GM23338 (cell line): Measurements from ENCODE around the gene ARHGAP42. TPM values are rescaled to one million over a fixed set of nuclear protein-coding genes. Genes with fewer than 3 reads are reported as not detected.

Source experiments
- ATAC-seq: fragments of 200-7000 bp; cut with Tn5 transposase; 3 replicates; pipeline ENCODE4 v1.9.1; 2020
- DNase-seq: peaks from one replicate; pipeline ENCODE4 v3.0.0-alpha.2; 2015; ENCODE audit warnings: low spot score
- H2AFZ ChIP-seq: fragments of 200-600 bp; sonication (generic); 2 replicates; pipeline ENCODE4 v1.8.0; 2016; ENCODE audit warnings: antibody characterized with exemption, mild to moderate bottlenecking, moderate library complexity
- H3F3A ChIP-seq: fragments of 200-600 bp; sonication (generic); replicated peaks from 2 replicates; pipeline ENCODE4 v1.8.0; 2017; ENCODE audit warnings: antibody characterized with exemption, mixed run types, low read depth
- H3K27ac ChIP-seq: fragments of 200-600 bp; sonication (generic); 2 replicates; pipeline ENCODE4 v1.6.1; 2016; ENCODE audit warnings: low read depth
- H3K27me3 ChIP-seq: fragments of 200-600 bp; sonication (generic); 2 replicates; pipeline ENCODE4 v1.8.0; 2016; ENCODE audit warnings: mild to moderate bottlenecking, mixed run types, moderate library complexity; ENCODE audit not compliant: insufficient read depth
- H3K36me3 ChIP-seq: fragments of 200-600 bp; sonication (generic); 2 replicates; pipeline ENCODE4 v1.8.0; 2016; ENCODE audit warnings: mild to moderate bottlenecking; ENCODE audit not compliant: insufficient read depth
- H3K4me1 ChIP-seq: fragments of 200-600 bp; sonication (generic); 2 replicates; pipeline ENCODE4 v1.8.0; 2016; ENCODE audit warnings: mild to moderate bottlenecking, moderate library complexity; ENCODE audit not compliant: insufficient read depth
- H3K4me2 ChIP-seq: fragments of 200-600 bp; sonication (generic); 2 replicates; pipeline ENCODE4 v1.7.1; 2017; ENCODE audit warnings: mixed run types
- H3K4me3 ChIP-seq: fragments of 200-600 bp; sonication (generic); 2 replicates; pipeline ENCODE4 v1.6.1; 2016; ENCODE audit warnings: mixed run types
- H3K79me2 ChIP-seq: fragments of 200-600 bp; sonication (generic); replicated peaks from 2 replicates; pipeline ENCODE4 v1.8.0; 2017; ENCODE audit warnings: mild to moderate bottlenecking; ENCODE audit not compliant: insufficient read depth
- H3K9me2 ChIP-seq: fragments of 200-600 bp; sonication (generic); 2 replicates; pipeline ENCODE4 v1.8.0; 2017; ENCODE audit not compliant: insufficient read depth
- H4K20me1 ChIP-seq: fragments of 200-600 bp; sonication (generic); replicated peaks from 2 replicates; pipeline ENCODE4 v1.8.0; 2017; ENCODE audit warnings: mild to moderate bottlenecking; ENCODE audit not compliant: insufficient read depth
- H3K27ac Mint-ChIP-seq: 2 replicates; pipeline ENCODE4 v1.8.0; 2020; ENCODE audit warnings: inconsistent platforms, mild to moderate bottlenecking, moderate library complexity, mixed read lengths
- H3K27me3 Mint-ChIP-seq: 3 replicates; pipeline ENCODE4 v1.8.0; 2022; ENCODE audit warnings: low read depth, mild to moderate bottlenecking, moderate library complexity, mixed read lengths, inconsistent platforms; ENCODE audit not compliant: insufficient read depth, poor library complexity
- H3K36me3 Mint-ChIP-seq: 3 replicates; pipeline ENCODE4 v1.8.0; 2021; ENCODE audit warnings: low read depth, mild to moderate bottlenecking, inconsistent platforms, moderate library complexity, mixed read lengths
- H3K4me1 Mint-ChIP-seq: 3 replicates; pipeline ENCODE4 v1.8.0; 2020; ENCODE audit warnings: mild to moderate bottlenecking, inconsistent platforms, mixed read lengths
- H3K4me3 Mint-ChIP-seq: 3 replicates; pipeline ENCODE4 v1.8.0; 2021; ENCODE audit warnings: moderate library complexity, mild to moderate bottlenecking, inconsistent platforms, mixed read lengths
- H3K9me3 Mint-ChIP-seq: 3 replicates; pipeline ENCODE4 v1.8.0; 2020; ENCODE audit warnings: moderate library complexity, mild to moderate bottlenecking, inconsistent platforms, mixed read lengths
- CREB1 ChIP-seq: fragments of 250-450 bp; sonication (Bioruptor Pico); IDR thresholded peaks from 2 replicates; pipeline ENCODE4 v1.5.0; 2020; ENCODE audit warnings: low read depth, mild to moderate bottlenecking, moderate library complexity
- CTCF ChIP-seq, 2 experiments: fragments of 200-600 bp in 1 of 2; sonication (generic) in 1 of 2; conservative IDR thresholded peaks; 2 replicates each; pipeline versions ENCODE4 v1.5.1 to v1.6.1; 2016 to 2017; ENCODE audit warnings: antibody characterized with exemption in 2 of 2, low read depth in 2 of 2, mild to moderate bottlenecking in 2 of 2, moderate library complexity in 1 of 2
- ETS1 ChIP-seq: IDR thresholded peaks from 2 replicates; pipeline ENCODE4 v1.6.1; 2016; ENCODE audit warnings: antibody characterized with exemption
- EZH2 ChIP-seq: fragments of 200-600 bp; sonication (generic); IDR thresholded peaks from one replicate; pipeline ENCODE4 v1.8.0; 2017; ENCODE audit warnings: antibody characterized with exemption, mild to moderate bottlenecking, low read depth; ENCODE audit not compliant: unreplicated experiment
- EZH2phosphoT487 ChIP-seq: fragments of 200-600 bp; sonication (generic); IDR thresholded peaks from one replicate; pipeline ENCODE4 v1.8.1; 2018; ENCODE audit warnings: antibody characterized with exemption; ENCODE audit not compliant: unreplicated experiment
- JUNB ChIP-seq: IDR thresholded peaks from one replicate; pipeline ENCODE4 v1.6.1; 2016; ENCODE audit warnings: antibody characterized with exemption; ENCODE audit not compliant: unreplicated experiment
- NANOG ChIP-seq: IDR thresholded peaks from 2 replicates; pipeline ENCODE4 v1.6.1; 2016; ENCODE audit warnings: antibody characterized with exemption, borderline replicate concordance
- POLR2AphosphoS5 ChIP-seq: IDR thresholded peaks from 2 replicates; pipeline ENCODE4 v1.6.1; 2016; ENCODE audit warnings: antibody characterized with exemption, low read depth
- REST ChIP-seq: IDR thresholded peaks from one replicate; pipeline ENCODE4 v1.6.1; 2018; ENCODE audit warnings: antibody characterized with exemption; ENCODE audit not compliant: unreplicated experiment
- STAT1 ChIP-seq: IDR thresholded peaks from one replicate; pipeline ENCODE4 v1.6.1; 2016; ENCODE audit warnings: antibody characterized with exemption; ENCODE audit not compliant: unreplicated experiment
- ZNF114 ChIP-seq: fragments of 250-450 bp; sonication (Bioruptor Pico); IDR thresholded peaks from 2 replicates; pipeline ENCODE4 v1.5.0; 2020; ENCODE audit warnings: mild to moderate bottlenecking, moderate library complexity
- ZNF331 ChIP-seq: fragments of 250-450 bp; sonication (Bioruptor Pico); IDR thresholded peaks from 2 replicates; pipeline ENCODE4 v1.5.0; 2020; ENCODE audit warnings: low read depth, mild to moderate bottlenecking, moderate library complexity
- ZNF462 ChIP-seq: fragments of 250-450 bp; sonication (Bioruptor Pico); IDR thresholded peaks from 2 replicates; pipeline ENCODE4 v1.5.0; 2020; ENCODE audit warnings: mild to moderate bottlenecking, moderate library complexity
- polyA plus RNA-seq: library from polyadenylated mRNA; unstranded; fragments of >200 nt; fragmentation: Nextera tagmentation; extraction: Ambion mirVana; gene quantifications from 2 replicates; pipeline ENCODE4 v1.2.1, GENCODE V29; 2016
- total RNA-seq: library from RNA; depleted of rRNA; stranded (reverse); fragments of >200 nt; shearing (Covaris generic); gene quantifications from 2 replicates; pipeline ENCODE4 v1.2.3, GENCODE V29; 2014

Gene ARHGAP42
- total and polyA plus RNA-seq, 2 experiments from 2014 or later, result 23.7 to 35.7 TPM

GRCh38 chr11:100731471-100731870, 44.4 kb downstream of the ARHGAP42 start:
- H2AFZ ChIP-seq, result no peak overlapping the region
- peaks cover 31% of the 10 kb centered on the region for H3K79me2 ChIP-seq
- H3K27me3 ChIP-seq, result no peaks in the 10 kb centered on the region
- Mint-ChIP-seq H3K4me1 (peaks cover 54% of the 10 kb centered on the region), H3K27ac (no peak overlapping the region), H3K9me3 (no peaks in the 10 kb centered on the region), H3K36me3 (0 out of 3 replicates have a peak, but pooled peaks cover under 1% of the 10 kb centered on the region), H3K27me3 (peaks cover 4% of the 10 kb centered on the region), H3K4me3 (no peak overlapping the region)
- H3K4me1 ChIP-seq, result peaks cover 37% of the 10 kb centered on the region
- no peaks in the 10 kb centered on the region for H4K20me1 ChIP-seq
- no peak overlapping the region for H3K27ac ChIP-seq
- no peak overlapping the region for H3K4me2 ChIP-seq
- H3F3A ChIP-seq, result no peaks in the 10 kb centered on the region
- no peak for TF ChIP-seq JUNB
- TF ChIP-seq CREB1 (CRISPR knock-in tag), result no peak
- no peak for TF ChIP-seq EZH2phosphoT487
- no peak for TF ChIP-seq ZNF331
- no peak for TF ChIP-seq ETS1
- TF ChIP-seq NANOG, result no peak
- no peak for TF ChIP-seq ZNF462 (CRISPR knock-in tag)
- TF ChIP-seq POLR2AphosphoS5, result no peak
- TF ChIP-seq CTCF (conservative IDR thresholded peaks at IDR 0.05; ENCODE audit: low read depth in 2 of 2), result no peak
- no peak for TF ChIP-seq ZNF114 (CRISPR knock-in tag)
- no peak for TF ChIP-seq STAT1
- TF ChIP-seq REST, result no peak
- no peak for TF ChIP-seq EZH2
- no peak overlapping the region for H3K4me3 ChIP-seq
- H3K36me3 ChIP-seq, result no peaks in the 10 kb centered on the region
- no peak for ATAC-seq
- no peaks in the 10 kb centered on the region for H3K9me2 ChIP-seq
- DNase-seq, result no peak
